ENCODE data around the gene PRKG1. TPM values are rescaled to one million over a fixed set of nuclear protein-coding genes. Genes with fewer than 3 reads are reported as not detected.

Gene PRKG1
- total RNA-seq, 1 experiment from 2014 or later = 10.4 TPM

DNA sequence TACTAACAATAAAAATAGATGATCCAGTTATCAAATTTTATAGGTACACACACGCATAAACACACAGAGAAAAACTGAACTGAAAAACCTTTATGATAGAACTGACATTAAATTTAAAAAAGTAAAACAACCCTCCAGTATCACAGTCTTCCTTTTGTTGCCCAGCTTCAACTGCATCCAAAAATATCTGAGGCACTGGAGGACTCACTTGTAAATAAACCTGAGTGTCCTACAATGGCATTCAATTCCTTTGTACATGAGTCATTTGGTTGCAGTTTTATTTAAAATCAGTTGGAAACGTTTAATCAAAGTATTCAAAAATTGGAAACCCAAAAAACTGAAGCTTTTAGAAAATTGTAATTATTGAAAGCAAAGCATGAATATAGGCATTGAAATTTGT lies 890.3 kb downstream of the PRKG1 start:
- Histone ChIP-seq H3K79me1 (ENCODE audit: insufficient read depth, low read depth, low read length, poor library complexity, severe bottlenecking) (no peaks in the 10 kb centered on the region), H3K9ac (ENCODE audit: extremely low read depth, insufficient read length, low read length) (no peak overlapping the region), H3K18ac (ENCODE audit: insufficient read length, low read depth, low read length) (no peak overlapping the region), H2BK120ac (ENCODE audit: low read depth, low read length, poor library complexity, severe bottlenecking) (no peak overlapping the region), H2BK5ac (ENCODE audit: insufficient read length, low read length) (no peak overlapping the region), H4K5ac (ENCODE audit: insufficient read length, low read depth, low read length) (no peak overlapping the region), H3K79me2 (ENCODE audit: insufficient read depth, low read length) (no peaks in the 10 kb centered on the region), H3K23ac (ENCODE audit: insufficient read length, low read depth, low read length) (no peak overlapping the region), H2BK15ac (ENCODE audit: low read depth, low read length) (no peak overlapping the region), H3K23me2 (ENCODE audit: insufficient read length, low read depth, low read length, poor library complexity, severe bottlenecking) (peaks cover 2% of the 10 kb centered on the region), H4K91ac (ENCODE audit: insufficient read length, low read depth, low read length) (no peak overlapping the region), H3K56ac (ENCODE audit: insufficient read length, low read depth, low read length) (no peak overlapping the region), H3K14ac (ENCODE audit: insufficient read depth, low read length) (no peak overlapping the region), H3K27ac (ENCODE audit: insufficient read length, low read depth, low read length) (no peak overlapping the region), H4K20me1 (ENCODE audit: control insufficient read depth, insufficient read depth, insufficient read length) (no peaks in the 10 kb centered on the region), H3K27me3 (ENCODE audit: insufficient read depth, low read length) (no peaks in the 10 kb centered on the region), H2AFZ (ENCODE audit: low read length) (no peak overlapping the region), H3K4ac (ENCODE audit: low read depth, low read length) (no peak overlapping the region), H3K4me1 (ENCODE audit: insufficient read depth, low read length) (peaks cover 4% of the 10 kb centered on the region; the same call in 1 of the 2 replicates), H3K4me2 (ENCODE audit: insufficient read depth, insufficient read length, low read length) (no peak overlapping the region), H2BK12ac (ENCODE audit: insufficient read length, low read depth, low read length) (no peak overlapping the region), H4K8ac (replicated peaks; ENCODE audit: insufficient read length, low read depth, low read length) (no peak overlapping the region), H2BK20ac (ENCODE audit: low read depth, low read length, poor library complexity, severe bottlenecking) (no peak overlapping the region), H2AK5ac (ENCODE audit: insufficient read length, low read length) (no peak overlapping the region), H3K9me3 (ENCODE audit: control insufficient read depth, low read depth, low read length) (no peaks in the 10 kb centered on the region), H3T11ph (ENCODE audit: low read length) (no peak overlapping the region)
- Mint-ChIP-seq H3K4me3 (no peak overlapping the region), H3K4me1 (peaks cover 8 to 15% of the 10 kb centered on the region in 2 experiments), H3K27ac (no peak overlapping the region), H3K27me3 (ENCODE audit: low read depth) (no peaks in the 10 kb centered on the region; the same call in 1 of the 2 replicates), H3K9me3 (peaks cover 0 to 6% of the 10 kb centered on the region in 2 experiments; a peak in 1 of 5 replicates), H3K36me3 (ENCODE audit: insufficient read depth in 1 of 3, low read depth in 3 of 3) (peaks cover 0 to 7% (median 0%) of the 10 kb centered on the region in 3 experiments; a peak in 2 of 7 replicates)
- TF ChIP-seq, protein P1, sequence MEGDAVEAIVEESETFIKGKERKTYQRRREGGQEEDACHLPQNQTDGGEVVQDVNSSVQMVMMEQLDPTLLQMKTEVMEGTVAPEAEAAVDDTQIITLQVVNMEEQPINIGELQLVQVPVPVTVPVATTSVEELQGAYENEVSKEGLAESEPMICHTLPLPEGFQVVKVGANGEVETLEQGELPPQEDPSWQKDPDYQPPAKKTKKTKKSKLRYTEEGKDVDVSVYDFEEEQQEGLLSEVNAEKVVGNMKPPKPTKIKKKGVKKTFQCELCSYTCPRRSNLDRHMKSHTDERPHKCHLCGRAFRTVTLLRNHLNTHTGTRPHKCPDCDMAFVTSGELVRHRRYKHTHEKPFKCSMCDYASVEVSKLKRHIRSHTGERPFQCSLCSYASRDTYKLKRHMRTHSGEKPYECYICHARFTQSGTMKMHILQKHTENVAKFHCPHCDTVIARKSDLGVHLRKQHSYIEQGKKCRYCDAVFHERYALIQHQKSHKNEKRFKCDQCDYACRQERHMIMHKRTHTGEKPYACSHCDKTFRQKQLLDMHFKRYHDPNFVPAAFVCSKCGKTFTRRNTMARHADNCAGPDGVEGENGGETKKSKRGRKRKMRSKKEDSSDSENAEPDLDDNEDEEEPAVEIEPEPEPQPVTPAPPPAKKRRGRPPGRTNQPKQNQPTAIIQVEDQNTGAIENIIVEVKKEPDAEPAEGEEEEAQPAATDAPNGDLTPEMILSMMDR (conservative IDR thresholded peaks at IDR 0.05) = no peak
- DNase-seq = no peak
- WGBS (ENCODE audit: extremely low coverage, insufficient read length, low lambda C conversion rate) = no CpG with 5 or more reads among the region's 2 CpGs

Data from H9 (cell line).